Left forelimb (tissue), 1 donor: Measurements from ENCODE around the gene KRTAP12-2.
"Not testable (repeated sequence)": the region's sequence is repeated elsewhere in the genome, so short reads cannot be mapped to it uniquely, and the experiment has no call there.

Experiments
- DNase-seq: peaks from one replicate; pipeline ENCODE4 v3.0.0-alpha.2; 2018; ENCODE audit warnings: low spot score

The KRTAP12-2 gene

DNA sequence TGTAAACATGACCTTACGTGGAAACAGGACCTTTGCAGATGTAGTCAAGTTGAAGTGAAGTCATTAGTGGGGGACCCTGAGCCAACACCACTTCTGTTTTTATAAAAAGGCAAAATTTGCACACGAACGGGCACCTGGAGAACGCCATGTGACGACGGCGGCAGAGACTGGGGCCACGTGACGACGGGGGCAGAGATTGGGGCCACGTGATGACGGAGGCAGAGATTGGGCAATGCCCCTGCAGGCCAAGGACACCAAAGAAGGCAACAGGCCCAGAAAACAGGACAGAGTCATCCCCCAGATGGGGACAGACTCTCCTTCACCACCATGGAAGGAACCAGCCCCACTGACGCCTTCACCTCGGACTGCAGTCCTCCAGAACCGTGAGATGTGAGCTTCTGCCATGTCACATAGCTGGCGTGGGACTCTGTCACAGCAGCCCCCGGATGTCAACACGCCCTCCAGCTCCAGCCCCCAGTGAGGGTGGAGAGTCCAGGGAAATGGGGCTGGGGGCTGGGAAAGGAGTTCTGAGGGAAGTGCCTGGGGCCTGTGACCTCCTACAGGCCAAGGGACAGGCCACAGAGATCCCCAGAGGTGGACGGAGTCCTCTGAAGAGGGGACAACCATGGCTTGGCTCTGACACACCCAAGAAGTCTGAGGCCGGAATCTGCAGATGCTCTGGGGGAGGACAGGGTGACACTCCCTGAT, 16.3 kb downstream of the KRTAP12-2 start:
- DNase-seq = no peak

DNA sequence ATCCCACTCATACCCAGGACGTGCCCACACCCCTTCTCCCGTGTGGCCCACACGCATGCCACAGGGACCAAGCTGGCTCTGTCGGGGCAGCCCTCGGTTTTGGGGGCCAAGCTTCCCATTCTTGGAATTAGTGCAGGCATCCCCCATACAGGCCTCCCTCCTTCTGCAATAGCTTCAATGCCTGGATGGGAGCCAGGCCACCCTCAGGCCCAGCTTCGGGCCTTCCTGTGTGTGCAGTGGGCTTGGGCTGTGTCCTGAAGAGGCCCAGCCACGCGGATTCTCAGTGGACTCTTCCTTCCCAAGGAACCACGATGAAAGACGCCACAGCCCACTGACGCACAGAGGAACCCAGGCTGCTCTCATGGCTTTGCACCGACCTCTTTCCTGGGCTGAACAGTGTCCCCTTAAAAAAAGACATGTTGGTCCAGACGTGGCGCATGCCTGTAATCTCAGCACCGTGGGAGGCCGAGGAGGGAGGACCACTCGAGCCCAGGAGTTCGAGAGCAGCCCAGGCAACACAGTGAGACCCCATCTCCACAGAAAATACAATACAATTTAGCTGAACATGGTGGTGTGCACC, 17.1 kb downstream of the KRTAP12-2 start:
- no peak for DNase-seq

DNA sequence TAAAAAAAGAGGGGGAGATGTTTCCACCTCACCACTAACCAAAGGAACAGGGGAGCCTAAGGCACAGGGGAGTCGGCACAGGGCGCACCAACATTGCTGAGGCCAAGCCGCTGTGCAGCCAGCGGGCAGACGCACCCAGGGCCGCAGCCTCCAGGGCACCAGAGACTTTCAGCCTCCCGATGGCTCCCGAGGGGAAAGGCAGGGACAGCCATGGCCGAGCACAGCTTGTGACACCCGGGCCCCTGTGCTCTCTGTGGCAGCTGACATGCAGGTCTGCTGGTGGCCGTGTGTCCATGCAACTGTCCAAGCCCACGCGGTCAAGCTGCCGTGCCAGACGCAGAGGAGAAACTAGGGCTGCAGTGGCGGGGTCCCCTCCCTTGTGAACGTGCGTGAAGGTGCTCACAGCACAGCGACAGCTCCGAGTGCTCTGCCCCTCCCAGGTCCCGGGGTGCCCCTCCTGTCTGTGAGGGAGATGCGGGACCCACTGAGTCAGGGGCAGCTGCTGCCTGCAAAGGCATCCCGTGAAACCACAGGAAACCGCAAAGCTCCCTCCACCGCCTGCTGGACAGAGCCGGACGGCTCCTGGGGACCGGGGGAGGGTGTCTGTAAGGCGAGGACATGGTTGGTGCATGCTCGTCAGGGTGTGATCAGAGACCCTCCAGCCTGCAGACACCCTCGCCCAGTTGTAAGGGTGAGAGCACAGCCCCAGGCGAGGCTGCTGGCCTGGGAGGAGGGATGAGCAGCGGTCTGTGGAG, 18.0 kb downstream of the KRTAP12-2 start:
- DNase-seq = no peak

DNA sequence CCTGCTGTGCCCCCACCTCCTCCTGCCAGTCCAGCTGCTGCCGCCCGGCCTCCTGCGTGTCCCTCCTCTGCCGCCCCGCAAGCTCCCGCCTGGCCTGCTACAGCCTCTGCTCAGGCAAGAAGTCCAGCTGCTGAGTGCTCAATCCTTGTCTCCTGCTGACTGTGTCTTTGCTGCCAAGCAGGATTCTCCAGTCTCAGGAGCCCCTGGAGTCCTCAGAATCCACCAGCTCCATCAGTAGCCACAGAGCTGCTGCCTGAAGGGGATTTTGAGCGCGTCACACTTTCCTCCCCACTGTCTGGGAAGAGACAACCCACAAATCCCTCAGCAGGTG, 19.5 kb downstream of the KRTAP12-2 start:
- no peak for DNase-seq

DNA sequence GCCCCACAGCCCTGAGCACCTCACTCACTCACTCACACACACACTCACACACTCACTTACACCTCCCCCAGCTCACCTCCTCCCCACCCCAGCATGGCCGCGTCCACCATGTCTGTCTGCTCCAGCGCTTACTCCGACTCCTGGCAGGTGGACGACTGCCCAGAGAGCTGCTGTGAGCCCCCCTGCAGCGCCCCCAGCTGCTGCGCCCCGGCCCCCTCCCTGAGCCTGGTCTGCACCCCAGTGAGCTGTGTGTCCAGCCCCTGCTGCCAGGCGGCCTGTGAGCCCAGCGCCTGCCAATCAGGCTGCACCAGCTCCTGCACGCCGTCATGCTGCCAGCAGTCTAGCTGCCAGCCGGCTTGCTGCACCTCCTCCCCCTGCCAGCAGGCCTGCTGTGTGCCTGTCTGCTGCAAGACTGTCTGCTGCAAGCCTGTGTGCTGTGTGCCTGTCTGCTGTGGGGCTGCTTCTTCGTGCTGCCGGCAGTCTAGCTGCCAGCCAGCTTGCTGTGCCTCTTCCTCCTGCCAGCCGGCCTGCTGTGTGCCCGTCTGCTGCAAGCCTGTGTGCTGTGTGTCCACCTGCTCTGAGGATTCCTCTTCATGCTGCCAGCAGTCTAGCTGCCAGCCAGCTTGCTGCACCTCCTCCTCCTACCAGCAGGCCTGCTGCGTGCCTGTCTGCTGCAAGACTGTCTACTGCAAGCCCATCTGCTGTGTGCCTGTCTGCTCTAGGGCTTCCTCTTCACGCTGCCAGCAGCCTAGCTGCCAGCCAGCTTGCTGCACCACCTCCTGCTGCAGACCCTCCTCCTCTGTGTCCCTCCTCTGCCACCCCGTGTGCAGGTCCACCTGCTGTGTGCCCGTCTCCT, 20.1 kb downstream of the KRTAP12-2 start, which contains the start of gene KRTAP10-11:
Gene KRTAP10-11, plus strand, starts transcription at position 49 of the 856 bp plus-strand sequence. Its CDS starts 45 bp downstream, at position 94.
- not testable (repeated sequence) for DNase-seq

DNA sequence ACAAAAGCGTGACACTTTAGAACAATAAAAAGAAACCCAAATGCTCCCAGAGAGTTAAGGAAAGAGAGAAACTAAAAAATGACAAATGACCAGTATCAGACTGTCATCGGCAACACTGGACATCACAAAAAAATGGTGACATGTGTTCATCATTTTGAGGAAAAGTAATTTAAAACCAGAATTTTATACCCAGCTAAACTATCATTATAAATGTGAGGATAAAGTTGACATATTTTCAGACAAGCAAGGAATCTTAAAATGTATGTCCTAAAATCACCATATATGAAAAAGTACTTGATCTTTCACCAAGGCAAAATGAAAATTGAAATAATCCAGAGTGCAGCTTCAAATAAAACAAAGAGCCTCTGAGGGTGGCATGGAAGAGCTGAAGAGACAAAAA, 21.8 kb downstream of the KRTAP12-2 start:
- no peak for DNase-seq

DNA sequence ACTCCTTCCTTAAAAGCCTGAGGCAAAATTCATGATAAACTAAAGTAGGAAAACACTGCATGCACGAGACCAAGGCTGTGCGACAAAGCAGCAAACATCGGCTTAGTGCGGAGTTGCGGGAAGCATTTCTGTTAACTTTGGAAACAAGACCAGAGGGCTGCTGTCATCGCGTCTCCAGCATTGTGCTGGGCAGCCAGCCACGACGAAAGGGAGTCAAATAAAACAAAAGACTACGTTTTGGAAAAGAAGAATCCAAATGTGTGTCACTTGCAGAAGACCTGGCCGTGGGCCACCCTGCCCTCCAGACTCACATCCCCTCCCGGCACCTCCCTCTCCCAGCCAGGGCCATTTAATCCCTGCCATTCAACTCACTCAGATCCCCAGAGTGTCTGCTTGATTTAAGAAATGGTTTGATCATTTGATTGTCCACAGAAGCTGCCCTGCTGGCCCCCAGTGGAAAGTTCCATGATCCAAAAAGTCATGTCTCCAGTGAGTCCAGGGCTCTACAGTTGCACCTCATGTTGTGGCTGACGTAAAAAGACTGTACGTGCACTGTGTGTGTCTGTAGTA, 22.9 kb downstream of the KRTAP12-2 start:
- DNase-seq = no peak

DNA sequence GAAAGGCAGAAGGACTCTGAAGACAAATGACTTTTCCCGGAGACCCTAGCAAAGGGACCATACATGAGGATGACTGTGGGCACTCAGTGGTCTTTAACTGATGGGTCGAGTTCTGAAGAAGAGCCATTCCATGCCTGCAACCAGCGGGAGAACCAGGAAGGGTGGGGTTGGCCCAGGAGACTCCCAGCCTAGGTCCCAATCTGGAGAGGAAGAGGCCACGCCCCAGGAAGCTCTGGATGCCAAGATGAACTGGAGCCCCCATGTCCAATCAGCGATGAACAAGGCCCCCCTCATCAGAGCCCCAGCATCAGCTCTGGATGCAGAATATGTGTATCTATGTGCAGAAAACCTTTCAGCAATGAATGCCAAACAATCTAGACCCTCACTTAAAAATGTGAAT, 26.0 kb downstream of the KRTAP12-2 start:
- DNase-seq = no peak

DNA sequence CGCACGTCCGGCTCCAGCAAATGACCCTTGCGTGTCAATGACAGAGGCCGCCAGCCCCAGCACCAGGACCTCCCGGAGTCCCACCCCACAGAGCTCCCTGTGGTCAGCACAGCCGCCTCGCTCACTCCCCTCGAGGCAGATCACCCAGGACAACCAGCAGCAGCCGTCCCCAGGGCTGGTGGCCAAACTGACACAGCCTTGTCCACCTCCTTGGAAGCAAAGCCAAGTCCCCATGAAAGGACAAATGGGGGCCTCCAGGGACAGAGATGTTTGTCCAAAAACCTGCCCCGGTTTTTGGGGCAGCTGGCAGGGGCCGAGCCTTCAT, 27.4 kb downstream of the KRTAP12-2 start:
- DNase-seq = no peak

DNA sequence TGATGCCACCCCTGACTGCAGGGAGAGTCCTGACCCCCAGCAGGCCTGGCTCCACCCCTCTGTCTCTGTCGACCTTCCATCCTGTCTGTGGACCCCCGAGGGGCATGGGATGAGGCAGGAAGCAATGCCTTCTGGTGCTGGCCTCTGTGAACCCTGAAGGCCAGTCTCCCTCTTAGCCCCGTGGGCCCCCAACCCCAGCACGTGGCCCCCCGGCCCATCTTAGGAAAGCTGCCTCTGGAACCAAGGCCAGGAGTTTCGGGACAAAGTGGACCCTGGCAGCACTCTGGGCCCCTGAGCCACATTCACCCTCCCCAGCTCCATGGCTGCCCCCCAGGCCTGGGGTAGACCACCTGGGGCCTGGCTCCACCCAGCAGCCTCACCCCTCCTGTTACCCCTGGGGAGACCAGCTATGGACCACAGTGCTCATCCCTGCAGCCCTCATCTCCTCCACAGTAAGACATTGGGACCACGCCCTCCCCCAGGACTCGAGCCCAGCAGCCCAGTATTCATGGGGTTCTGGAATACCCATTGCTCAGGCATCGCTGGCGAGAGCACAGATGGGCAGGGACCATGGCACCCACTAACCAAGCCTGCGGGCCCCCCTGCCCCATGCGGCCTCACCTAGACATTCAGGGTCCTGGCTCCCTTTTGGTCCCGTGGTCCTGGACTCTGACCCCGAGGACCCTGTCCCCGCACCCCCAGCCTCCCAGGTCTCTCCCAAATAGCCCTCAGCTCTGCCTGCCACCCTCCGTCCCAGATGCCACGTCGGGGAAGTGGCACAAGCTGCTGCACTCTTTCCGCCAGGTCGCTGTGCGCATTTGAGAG, 28.0 kb downstream of the KRTAP12-2 start:
- DNase-seq = not testable (repeated sequence)

DNA sequence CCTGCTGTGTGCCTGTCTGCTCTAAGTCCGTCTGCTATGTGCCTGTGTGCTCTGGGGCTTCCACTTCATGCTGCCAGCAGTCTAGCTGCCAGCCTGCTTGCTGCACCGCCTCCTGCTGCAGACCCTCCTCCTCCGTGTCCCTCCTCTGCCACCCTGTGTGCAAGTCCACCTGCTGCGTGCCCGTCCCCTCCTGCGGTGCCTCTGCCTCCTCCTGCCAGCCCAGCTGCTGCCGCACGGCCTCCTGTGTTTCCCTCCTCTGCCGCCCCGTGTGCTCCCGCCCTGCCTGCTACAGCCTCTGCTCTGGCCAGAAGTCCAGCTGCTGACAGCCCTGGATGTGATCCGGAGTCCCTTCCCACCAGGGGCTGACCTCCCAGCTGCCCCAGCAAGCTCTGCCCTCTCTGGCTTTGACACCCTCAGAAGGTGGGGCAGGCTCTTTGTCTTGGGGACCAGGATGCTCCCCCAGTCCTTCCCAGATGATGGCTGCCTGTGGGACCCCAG, 28.8 kb downstream of the KRTAP12-2 start:
- DNase-seq = not testable (repeated sequence)

DNA sequence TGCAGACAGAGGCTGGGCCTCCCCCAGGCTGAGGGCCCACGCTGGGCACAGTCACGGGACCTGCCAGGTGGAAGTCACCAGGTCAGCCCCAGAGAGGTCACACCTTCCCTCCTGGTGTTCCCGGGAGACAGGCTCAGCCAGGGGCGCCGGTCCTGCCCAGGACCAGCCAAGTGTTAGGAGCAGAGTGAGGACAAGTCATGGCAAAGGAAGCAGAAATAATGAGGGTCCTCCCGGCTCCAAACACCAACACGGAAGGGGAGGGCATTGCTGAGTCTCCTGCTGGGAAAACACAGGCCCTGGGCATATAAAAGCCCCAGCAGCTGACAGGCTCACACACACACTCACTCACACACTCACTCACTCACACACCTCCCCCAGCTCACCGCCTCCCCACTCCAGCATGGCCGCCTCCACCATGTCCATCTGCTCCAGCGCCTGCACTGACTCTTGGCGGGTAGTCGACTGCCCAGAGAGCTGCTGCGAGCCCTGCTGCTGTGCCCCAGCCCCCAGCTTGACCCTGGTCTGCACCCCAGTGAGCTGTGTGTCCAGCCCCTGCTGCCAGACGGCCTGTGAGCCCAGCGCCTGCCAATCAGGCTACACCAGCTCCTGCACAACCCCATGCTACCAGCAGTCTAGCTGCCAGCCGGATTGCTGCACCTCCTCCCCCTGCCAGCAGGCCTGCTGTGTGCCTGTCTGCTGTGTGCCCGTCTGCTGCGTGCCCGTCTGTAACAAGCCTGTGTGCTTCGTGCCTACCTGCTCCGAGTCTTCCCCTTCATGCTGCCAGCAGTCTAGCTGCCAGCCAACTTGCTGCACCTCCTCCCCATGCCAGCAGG, 29.5 kb downstream of the KRTAP12-2 start, which contains the start of gene KRTAP10-10:
Gene KRTAP10-10, plus strand, starts transcription at position 339 of the 833 bp plus-strand sequence. Its CDS starts 62 bp downstream, at position 401.
- no peak for DNase-seq

DNA sequence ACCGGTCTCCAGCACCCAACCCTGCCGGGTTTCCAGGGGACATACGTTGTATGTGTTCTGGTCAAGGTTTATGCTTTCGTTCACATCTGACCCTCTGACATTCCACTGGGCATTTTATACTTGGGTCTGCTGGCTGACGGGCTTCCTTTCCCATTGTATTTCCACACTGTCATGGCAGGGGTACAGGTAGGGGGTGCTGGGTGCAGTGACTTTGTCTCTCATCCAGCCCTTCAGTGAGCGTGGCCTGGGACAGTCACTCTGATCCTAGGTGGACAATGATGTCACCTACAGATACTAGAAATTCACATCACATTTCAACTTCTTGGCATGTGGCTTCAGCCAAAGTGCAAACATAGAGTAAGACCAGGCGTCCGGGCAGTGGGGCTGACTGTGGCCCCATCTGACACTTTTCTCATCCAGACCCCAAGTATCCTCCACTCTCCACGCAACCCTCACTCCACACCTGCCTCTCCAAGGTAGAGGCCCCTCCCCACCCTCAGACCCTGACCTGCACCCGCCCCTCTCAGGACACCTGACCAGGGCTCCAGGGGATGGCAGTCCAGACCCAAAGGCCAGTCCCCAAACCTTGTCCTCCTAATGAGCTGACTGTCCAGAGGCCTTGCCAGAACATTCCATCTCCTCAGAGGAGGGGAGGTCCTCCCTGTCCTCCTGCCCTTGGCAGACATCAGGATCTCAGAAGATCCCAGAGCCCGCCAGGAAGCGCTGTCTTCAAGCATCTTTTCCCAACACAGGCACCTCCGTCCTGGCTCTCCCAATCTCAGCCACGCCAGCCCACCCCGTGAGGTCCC, 30.3 kb downstream of the KRTAP12-2 start:
- no peak for DNase-seq

DNA sequence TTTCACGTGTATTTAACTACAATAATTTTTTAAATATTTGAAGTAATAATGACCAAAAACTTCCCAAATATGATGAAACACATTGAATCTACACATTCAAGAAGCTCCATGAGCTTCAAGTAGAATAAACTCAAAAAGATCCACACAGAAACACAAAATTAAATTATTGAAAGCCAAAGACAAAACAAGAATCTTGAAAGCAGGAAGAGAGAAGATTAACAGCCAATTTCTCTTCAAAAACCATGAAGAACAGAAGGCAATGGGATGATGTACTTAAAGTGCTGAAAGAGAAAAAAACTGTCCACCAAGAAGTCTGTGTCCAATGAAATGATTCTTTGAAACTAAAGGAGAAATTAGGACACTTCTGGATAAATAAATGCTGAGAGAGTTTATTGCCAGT, 34.7 kb downstream of the KRTAP12-2 start:
- no peak for DNase-seq

DNA sequence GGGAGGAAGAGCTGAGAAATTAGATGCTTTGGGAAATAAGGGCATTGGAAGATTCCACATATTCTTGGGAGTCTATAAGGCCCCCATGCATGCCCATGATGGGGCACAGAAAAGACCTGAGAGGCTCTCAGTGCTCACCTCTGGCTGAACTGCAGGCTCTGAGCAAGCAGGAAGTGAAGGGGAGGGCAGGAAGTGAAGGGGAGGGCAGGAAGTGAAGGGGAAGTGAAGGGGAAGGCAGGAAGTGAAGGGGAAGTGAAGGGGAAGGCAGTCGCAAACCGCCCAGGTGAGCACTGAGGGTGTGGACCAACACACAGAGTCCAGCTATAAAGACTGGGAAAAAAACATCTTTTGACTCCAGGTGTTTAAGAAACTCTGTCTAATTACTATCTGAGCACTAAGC, 36.3 kb downstream of the KRTAP12-2 start:
- no peak for DNase-seq

DNA sequence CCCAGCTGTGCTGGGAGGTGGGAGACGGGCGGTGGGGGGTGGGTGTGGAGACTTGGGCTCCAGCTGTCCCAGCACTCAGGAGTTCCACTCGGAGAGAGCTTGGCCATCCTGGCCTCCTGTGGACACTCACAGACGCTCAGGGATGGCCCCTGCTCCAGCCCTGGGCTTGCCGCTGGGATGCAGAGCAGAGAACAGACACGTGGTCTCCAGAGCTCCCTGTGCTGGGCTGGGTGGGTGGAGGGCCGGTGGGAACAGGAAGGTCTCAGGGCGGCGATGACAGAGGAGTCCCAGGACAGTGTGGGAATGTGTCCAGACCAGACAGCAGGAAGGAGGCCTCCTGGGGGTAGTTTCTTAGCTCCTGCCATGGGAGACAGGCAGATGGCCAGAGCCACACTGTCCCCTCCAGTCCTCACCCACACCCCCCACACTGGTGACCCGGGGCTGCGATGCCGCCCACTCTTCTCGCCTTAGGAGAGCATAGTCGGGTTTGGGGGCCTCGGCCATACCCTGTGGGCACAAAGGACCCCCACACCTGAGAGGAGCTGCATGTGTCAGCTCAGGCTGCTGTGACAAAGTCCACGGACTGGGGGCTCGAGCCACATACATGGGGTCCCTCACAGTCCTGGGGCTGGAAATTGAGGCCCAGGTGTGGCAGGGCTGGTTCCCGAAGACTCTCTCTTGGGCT, 37.9 kb downstream of the KRTAP12-2 start:
- no peak for DNase-seq

DNA sequence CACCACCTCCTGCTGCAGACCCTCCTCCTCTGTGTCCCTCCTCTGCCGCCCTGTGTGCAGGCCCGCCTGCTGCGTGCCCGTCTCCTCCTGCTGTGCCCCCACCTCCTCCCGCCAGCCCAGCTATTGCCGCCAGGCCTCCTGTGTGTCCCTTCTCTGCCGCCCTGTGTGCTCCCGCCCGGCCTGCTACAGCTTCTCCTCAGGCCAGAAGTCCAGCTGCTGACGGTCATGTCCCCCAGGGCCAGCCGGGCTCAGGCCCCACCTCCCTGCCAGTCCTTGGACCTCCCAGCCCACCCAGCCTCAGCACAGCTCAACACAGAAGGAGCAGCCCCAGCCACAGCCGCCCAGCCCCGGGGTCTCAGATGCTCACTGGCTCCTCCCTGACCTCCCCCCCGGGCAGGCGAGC, 38.9 kb downstream of the KRTAP12-2 start:
- not testable (repeated sequence) for DNase-seq

DNA sequence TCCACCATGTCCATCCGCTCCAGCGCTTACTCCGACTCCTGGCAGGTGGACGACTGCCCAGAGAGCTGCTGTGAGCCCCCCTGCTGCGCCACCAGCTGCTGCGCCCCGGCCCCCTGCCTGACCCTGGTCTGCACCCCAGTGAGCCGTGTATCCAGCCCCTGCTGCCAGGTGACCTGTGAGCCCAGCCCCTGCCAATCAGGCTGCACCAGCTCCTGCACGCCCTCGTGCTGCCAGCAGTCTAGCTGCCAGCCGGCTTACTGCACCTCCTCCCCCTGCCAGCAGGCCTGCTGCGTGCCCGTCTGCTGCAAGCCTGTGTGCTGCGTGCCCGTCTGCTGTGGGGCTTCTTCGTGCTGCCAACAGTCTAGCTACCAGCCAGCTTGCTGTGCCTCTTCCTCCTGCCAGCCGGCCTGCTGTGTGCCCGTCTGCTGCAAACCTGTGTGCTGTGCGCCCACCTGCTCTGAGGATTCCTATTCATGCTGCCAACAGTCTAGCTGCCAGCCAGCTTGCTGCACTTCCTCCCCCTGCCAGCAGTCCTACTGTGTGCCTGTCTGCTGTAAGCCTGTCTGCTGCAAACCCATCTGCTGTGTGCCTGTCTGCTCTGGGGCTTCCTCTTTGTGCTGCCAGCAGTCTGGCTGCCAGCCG, 39.4 kb downstream of the KRTAP12-2 start:
- DNase-seq = not testable (repeated sequence)
